Osteocyte (in vitro differentiated cells): ENCODE data around the gene GABRA5. TPM values are rescaled to one million over a fixed set of nuclear protein-coding genes. Genes with fewer than 3 reads are reported as not detected.
A peak's percentile ranks its signal among the peaks of the same experiment; 100 is the strongest.

ENCODE experiments used
- DNase-seq: peaks from one replicate; pipeline ENCODE4 v3.0.0; 2021; ENCODE audit warnings: mixed read lengths; ENCODE audit not compliant: unreplicated experiment; ENCODE audit errors: extremely low spot score
- H3K27ac Mint-ChIP-seq: one replicate; pipeline ENCODE4 v1.8.0; 2021; ENCODE audit warnings: mild to moderate bottlenecking, mixed read lengths; ENCODE audit not compliant: unreplicated experiment
- H3K27me3 Mint-ChIP-seq: one replicate; pipeline ENCODE4 v1.8.0; 2021; ENCODE audit warnings: mixed read lengths; ENCODE audit not compliant: unreplicated experiment
- H3K36me3 Mint-ChIP-seq: one replicate; pipeline ENCODE4 v1.8.0; 2021; ENCODE audit warnings: mixed read lengths; ENCODE audit not compliant: unreplicated experiment
- H3K4me1 Mint-ChIP-seq: one replicate; pipeline ENCODE4 v1.8.0; 2021; ENCODE audit warnings: mixed read lengths; ENCODE audit not compliant: unreplicated experiment
- H3K4me3 Mint-ChIP-seq: one replicate; pipeline ENCODE4 v1.8.0; 2021; ENCODE audit warnings: mild to moderate bottlenecking, moderate library complexity, mixed read lengths; ENCODE audit not compliant: unreplicated experiment
- H3K9me3 Mint-ChIP-seq: one replicate; pipeline ENCODE4 v1.8.0; 2021; ENCODE audit warnings: mixed read lengths; ENCODE audit not compliant: unreplicated experiment
- CTCF ChIP-seq: fragments of 200-600 bp; sonication (generic); IDR thresholded peaks from 2 replicates; pipeline ENCODE4 v1.5.0; 2021; ENCODE audit warnings: antibody characterized with exemption, mild to moderate bottlenecking, moderate library complexity
- total RNA-seq: library from RNA; stranded (reverse); gene quantifications from 2 replicates; pipeline ENCODE4 v1.2.1, GENCODE V29; 2021

The GABRA5 gene
- total RNA-seq, 1 donor from 2014 or later = not detected

GRCh38 chr15:26890451-26890850 lies 23.6 kb downstream of the GABRA5 start:
- Mint-ChIP-seq H3K9me3 (no peaks in the 10 kb centered on the region), H3K36me3 (no peaks in the 10 kb centered on the region), H3K4me3 (no peak overlapping the region), H3K27ac (no peak overlapping the region), H3K4me1 (no peaks in the 10 kb centered on the region), H3K27me3 (peaks cover 7% of the 10 kb centered on the region)
- TF ChIP-seq CTCF = no peak
- DNase-seq = no peak

- H3K4me1 Mint-ChIP-seq = no peaks in the 10 kb centered on the region
- H3K27me3 Mint-ChIP-seq = peaks cover 7% of the 10 kb centered on the region
- no peak for DNase-seq
Measured at GRCh38 chr15:26890988-26891387, 24.1 kb downstream of the GABRA5 start.

GRCh38 chr15:26891448-26892181 lies 24.8 kb downstream of the GABRA5 start:
- no peak for DNase-seq
- no peaks in the 10 kb centered on the region for H3K4me1 Mint-ChIP-seq
- no peaks in the 10 kb centered on the region for H3K9me3 Mint-ChIP-seq
- H3K27me3 Mint-ChIP-seq = peaks cover 7% of the 10 kb centered on the region
- H3K27ac Mint-ChIP-seq = no peak overlapping the region
- H3K4me3 Mint-ChIP-seq = no peak overlapping the region
- TF ChIP-seq CTCF = peak; percentile 87
- H3K36me3 Mint-ChIP-seq = no peaks in the 10 kb centered on the region

More at GRCh38 chr15:26890988-26891387, 24.1 kb downstream of the GABRA5 start:
- Mint-ChIP-seq H3K27ac (no peak overlapping the region), H3K36me3 (no peaks in the 10 kb centered on the region), H3K4me3 (no peak overlapping the region), H3K9me3 (no peaks in the 10 kb centered on the region)
- no peak for TF ChIP-seq CTCF

GRCh38 chr15:26892182-26892518 lies 25.3 kb downstream of the GABRA5 start:
- H3K4me1 Mint-ChIP-seq = no peaks in the 10 kb centered on the region
- H3K27ac Mint-ChIP-seq = no peak overlapping the region
- no peaks in the 10 kb centered on the region for H3K36me3 Mint-ChIP-seq
- no peak for DNase-seq
- peaks cover 7% of the 10 kb centered on the region for H3K27me3 Mint-ChIP-seq
- H3K4me3 Mint-ChIP-seq = no peak overlapping the region
- no peak for TF ChIP-seq CTCF
- H3K9me3 Mint-ChIP-seq = no peaks in the 10 kb centered on the region

- Mint-ChIP-seq H3K4me1 (no peaks in the 10 kb centered on the region), H3K36me3 (no peaks in the 10 kb centered on the region), H3K27me3 (peaks cover 7% of the 10 kb centered on the region), H3K27ac (no peak overlapping the region), H3K4me3 (no peak overlapping the region), H3K9me3 (no peaks in the 10 kb centered on the region)
- no peak for TF ChIP-seq CTCF
- DNase-seq = no peak
Measured at GRCh38 chr15:26892678-26893077, 25.8 kb downstream of the GABRA5 start.
